NOMO-1 treated with DMSO at 0.1 percent for 48 hours (cell line): ENCODE measurements around the gene PTPRG.

Experiments used
- DNase-seq: peaks from one replicate; lab custom pipeline; 2025; ENCODE audit not compliant: unreplicated experiment; lab: John Stamatoyannopoulos, UW

The PTPRG gene

GRCh38 chr3:61649381-61650170 lies 88.2 kb downstream of the PTPRG start:
- no peak for DNase-seq

DNA sequence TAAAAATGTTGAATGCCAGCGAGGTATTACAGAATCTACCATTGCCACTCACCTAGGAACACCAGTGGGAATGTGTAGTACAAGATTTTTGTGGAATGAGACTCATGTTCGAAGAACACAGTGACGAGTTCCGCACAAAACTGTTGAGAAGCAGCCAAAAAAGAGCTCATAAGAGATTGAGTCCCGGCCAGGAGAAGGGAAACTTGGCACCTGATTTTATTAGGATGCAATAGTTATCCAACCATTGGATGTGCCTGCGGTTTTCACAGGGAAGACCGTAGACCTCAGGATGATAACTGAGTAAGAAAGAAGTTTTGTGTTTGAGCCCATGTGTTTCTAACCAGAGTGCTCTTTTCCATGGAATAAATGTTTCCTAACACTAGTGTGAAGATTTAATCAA lies 88.9 kb downstream of the PTPRG start:
- no peak for DNase-seq

DNA sequence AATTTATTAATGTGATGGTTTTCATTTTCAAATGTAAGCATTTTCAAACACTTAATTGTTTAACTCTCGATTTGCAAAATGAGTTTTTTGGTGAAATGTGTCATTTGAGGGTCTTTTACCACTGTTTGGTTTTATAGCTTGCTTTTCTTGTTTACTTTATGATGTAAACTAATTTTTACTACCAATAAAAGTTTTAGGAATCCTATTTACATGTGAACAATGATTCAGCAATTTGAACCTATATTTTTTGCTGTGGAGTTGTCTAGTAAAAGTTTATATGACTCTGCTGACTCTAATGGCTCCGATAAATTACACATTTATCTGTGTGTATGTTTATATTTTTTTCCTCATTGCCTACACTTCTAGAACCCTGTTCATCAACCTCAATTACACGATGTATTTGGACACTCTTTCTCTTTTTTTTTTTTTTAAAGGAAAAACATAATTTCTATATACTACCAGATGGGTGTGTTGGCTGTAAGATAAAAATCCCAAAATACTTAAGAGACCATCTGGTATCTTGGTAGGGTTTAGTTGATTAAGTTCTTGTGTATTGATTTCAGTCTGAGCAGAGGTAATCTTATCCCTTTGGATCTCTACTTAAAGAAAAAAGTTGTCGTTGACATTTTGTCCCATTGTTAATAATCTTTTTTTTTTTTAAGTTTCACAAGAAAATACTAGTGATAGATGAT lies 89.5 kb downstream of the PTPRG start:
- DNase-seq: no peak

- no peak for DNase-seq
Observed at GRCh38 chr3:61657689-61658088, 96.3 kb downstream of the PTPRG start.

DNA sequence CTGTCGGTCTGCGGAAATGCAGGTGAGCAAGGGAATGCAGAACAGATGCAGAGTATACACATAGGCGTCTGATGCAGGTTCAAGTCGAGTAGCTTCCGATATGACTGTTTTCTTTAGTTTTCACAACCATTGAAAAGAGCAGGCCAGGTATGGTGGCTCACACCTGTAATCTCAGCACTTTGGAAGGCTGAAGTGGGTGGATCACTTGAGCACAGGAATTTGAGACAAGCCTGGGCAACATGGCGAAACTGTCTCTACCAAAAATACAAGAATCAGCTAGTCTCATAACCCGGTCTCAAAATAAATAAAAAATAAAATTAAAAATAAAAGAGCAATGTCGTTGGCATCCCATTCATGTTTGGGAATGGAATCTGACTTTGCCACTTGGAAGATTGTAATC lies 101.5 kb downstream of the PTPRG start:
- no peak for DNase-seq

DNA sequence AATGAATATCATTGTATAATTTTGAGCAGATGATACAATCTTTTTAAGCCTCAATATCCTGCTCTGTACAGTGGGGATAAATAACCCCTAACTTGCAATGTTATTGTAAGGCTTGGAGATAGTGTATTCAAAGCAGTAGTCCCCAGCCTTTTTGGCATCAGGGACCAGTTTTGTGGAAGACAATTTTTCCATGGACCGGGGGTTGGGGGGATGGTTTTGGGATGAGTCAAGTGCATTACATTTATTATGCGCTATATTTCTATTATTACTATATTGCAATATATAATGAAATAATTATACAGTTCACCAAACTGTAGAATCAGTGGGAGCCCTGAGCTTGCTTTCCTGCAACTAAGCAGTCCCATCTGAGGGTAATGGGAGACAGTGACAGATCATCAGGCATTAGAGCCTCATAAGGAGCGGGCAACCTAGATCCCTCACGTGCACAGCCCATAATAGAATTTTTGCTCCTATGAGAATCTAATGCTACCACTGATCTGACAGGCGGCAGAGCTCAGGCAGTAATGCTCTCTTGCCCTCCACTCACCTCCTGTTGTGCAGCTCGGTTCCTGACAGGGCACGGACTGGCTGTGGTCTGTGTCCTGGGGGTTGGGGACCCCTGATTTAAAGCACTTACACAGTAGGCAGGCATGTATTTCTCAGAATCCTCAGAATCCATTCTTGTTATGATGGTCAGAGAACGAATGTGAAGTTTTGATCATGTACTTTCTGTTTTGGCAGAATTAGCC lies 102.2 kb downstream of the PTPRG start:
- DNase-seq: no peak

GRCh38 chr3:61664105-61664482 lies 102.7 kb downstream of the PTPRG start:
- no peak for DNase-seq

GRCh38 chr3:61665121-61665520 lies 103.8 kb downstream of the PTPRG start:
- no peak for DNase-seq

DNA sequence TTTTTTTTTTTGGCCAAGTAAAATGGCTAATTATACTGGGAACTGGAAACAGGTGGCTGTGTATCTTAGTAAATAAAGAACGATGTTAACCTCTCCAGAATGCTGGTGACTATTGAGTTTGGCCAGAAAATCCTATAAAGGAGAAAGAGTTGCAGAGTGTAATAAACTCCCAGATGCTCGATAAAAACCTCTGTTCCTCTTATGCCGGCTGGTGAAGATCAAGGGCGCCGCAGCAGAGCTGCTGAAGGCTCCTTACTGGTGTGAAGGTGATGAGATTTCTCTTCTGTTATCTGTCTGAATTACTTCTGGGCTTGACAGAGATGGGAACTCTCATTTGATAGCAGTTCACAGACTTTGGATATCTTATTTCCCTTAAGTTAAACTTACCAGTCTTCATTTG lies 104.6 kb downstream of the PTPRG start:
- no peak for DNase-seq

GRCh38 chr3:61666615-61667330 lies 105.4 kb downstream of the PTPRG start:
- DNase-seq: no peak

GRCh38 chr3:61667383-61667782 lies 106.0 kb downstream of the PTPRG start:
- no peak for DNase-seq

- no peak for DNase-seq
Observed at GRCh38 chr3:61667814-61668213, 106.4 kb downstream of the PTPRG start.

- DNase-seq: no peak
Observed at GRCh38 chr3:61668317-61668864, 107.0 kb downstream of the PTPRG start.

DNA sequence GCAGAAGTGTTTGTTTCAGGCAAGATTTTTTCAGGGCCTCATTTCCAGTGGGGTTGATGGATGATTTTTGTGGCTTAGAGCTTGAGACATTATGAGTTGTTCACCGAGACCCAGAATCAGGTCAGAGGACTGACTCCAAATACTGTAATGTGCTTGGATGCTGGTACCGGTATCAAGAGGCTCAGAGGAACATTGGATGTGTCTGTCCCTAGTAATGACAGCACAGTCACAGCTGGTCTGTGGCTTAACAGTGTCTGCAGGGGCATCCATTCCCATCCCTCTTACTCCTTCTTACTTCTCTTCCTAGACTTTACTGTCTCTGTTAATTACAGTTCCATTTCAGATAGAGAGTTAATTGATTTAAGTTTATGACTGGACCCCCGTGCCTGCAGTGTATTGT lies 107.8 kb downstream of the PTPRG start:
- DNase-seq: no peak

GRCh38 chr3:61669668-61670299 lies 108.4 kb downstream of the PTPRG start:
- no peak for DNase-seq

GRCh38 chr3:61673651-61674050 lies 112.3 kb downstream of the PTPRG start:
- no peak for DNase-seq

DNA sequence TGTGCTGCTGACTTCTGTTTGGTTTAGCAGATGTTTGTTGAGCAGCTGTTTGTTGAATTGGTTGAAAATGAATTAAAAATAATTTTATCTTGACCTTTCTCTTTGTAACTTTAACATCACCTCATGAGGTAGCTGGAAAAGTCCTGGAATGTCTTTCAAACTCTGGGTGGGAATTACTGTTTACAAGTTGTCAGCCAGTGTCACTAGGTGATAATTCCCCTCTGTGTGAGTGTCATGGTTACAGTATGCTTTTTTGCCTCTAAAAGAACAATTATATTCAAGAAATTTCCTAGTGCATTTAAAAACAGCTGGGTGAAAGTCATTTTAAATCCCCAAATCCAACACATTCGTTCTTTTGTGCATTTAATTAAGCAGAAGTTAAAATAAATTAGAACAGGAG lies 113.2 kb downstream of the PTPRG start:
- no peak for DNase-seq

GRCh38 chr3:61679026-61679425 lies 117.7 kb downstream of the PTPRG start:
- no peak for DNase-seq

- no peak for DNase-seq
Observed at GRCh38 chr3:61680617-61681016, 119.2 kb downstream of the PTPRG start.

DNA sequence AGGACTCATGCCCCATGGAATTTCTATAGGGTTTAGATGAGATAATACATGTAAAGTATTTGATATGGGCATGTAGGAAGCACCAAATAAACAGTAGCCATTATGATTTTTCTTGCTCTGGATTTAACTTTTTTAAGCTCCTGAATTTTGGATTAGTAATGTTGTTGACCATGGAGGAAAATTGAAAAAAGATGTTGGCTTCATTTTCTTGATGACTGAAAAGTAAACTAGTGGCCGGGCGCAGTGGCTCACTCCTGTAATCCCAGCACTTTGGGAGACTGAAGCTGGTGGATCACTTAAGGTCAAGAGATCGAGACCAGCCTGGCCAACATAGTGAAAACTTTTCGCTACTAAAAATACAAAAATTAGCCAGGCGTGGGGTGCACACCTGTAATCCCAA lies 120.3 kb downstream of the PTPRG start:
- no peak for DNase-seq
